H1 (cell line): Measurements from ENCODE around the gene INVS. TPM values are rescaled to one million over a fixed set of nuclear protein-coding genes. Genes with fewer than 3 reads are reported as not detected.

Source experiments
- EP300 ChIP-seq, 2 experiments: IDR thresholded peaks; 1 replicate in 1 of 2; 2 replicates in 1 of 2; pipeline ENCODE4 v1.6.1; 2011 to 2012; ENCODE audit warnings: low read depth in 2 of 2, low read length in 2 of 2, mild to moderate bottlenecking in 2 of 2, borderline replicate concordance in 1 of 2, inconsistent platforms in 1 of 2, moderate library complexity in 1 of 2
- JUN ChIP-seq: IDR thresholded peaks from 2 replicates; pipeline ENCODE4 v1.6.1; 2011; ENCODE audit warnings: low read depth, mild to moderate bottlenecking, improper control_type of control experiment, low read length
- POU5F1 ChIP-seq: IDR thresholded peaks from 2 replicates; pipeline ENCODE4 v1.6.1; 2011; ENCODE audit warnings: low read depth, mild to moderate bottlenecking, low read length, moderate library complexity
- SP2 ChIP-seq: IDR thresholded peaks from 2 replicates; pipeline ENCODE4 v1.6.1; 2012; ENCODE audit warnings: mild to moderate bottlenecking, low read length, inconsistent platforms
- TAF7 ChIP-seq: optimal IDR thresholded peaks from 2 replicates; pipeline ENCODE3; 2011; ENCODE audit warnings: low read depth, mild to moderate bottlenecking, inconsistent platforms, low read length, moderate library complexity, borderline replicate concordance
- polyA plus RNA-seq, 7 experiments: library from polyadenylated mRNA; depleted of rRNA in 3 of 7; stranded (reverse) in 5 of 7; unstranded in 2 of 7; fragments of >200 nt in 5 of 7; fragments of 200-250 nt in 2 of 7; gene quantifications; 1 replicate in 5 of 7; 2 replicates in 1 of 7; 4 replicates in 1 of 7; pipeline versions ENCODE4 v1.2.1 to v1.2.3, GENCODE V29; 2011 to 2013; ENCODE audit warnings: missing spikeins in 2 of 7, mixed read lengths in 2 of 7
- total RNA-seq: library from RNA; stranded (reverse); fragmentation: NEBNext Ultra II Directional; extraction: Animal tissue kit (Norgen Biotek cat#: 25700); gene quantifications from 2 replicates; pipeline ENCODE4 v1.2.1, GENCODE V29; 2021

Gene INVS
- total and polyA plus RNA-seq, 2 of the 8 experiments (the other 6 are each of a cell fraction or from before 2014, with no cell fraction given), result 4.1 to 6.9 TPM

DNA sequence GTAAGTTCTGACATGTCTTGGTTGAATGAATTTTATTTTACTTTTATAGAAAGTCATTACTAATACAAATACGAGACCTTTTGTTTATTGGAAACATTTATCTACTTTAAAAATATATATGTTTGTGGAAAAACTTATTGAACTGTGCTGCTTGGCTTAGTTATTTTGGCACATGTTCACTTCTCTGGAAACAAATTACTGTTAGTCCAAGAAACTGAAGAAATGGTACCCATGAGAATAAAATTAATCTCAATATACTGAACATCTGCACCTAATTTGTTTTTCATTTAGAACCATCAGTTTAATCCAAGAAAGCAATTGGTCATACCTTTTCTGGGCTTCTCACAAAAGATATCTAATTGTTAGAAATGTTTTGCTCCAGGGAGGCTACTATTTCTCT, 32.2 kb downstream of the INVS start (continued):
- TF ChIP-seq EP300 (IDR thresholded peaks at IDR 0.05; ENCODE audit: borderline replicate concordance in 1 of 2, low read depth in 2 of 2, low read length in 2 of 2) (no peak), SP2 (no peak), POU5F1 (no peak), TAF7 (no peak), JUN (no peak)
